ENCODE data around the gene SMYD3. TPM values are rescaled to one million over a fixed set of nuclear protein-coding genes. Genes with fewer than 3 reads are reported as not detected.

Gene SMYD3
- total RNA-seq, 1 donor from 2014 or later: 22.3 TPM

DNA sequence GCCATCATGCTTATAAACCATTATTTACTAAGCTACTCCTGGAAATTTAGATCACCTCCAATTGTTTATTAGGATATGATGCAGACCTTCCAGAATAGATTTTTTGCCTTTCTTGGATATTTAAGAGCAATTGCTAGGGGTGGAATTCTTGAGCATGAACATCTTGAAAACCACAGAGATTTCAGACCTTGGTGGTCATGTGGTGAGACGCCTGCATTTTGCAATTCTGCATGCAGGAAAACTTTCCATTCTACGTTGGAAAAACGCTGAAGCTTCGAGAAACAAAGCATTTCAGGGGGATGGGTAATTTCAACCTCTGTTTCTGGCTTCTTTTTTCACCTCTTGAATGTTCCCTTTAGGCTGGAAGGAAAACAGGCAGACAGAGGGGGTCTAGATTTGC, 756.0 kb downstream of the SMYD3 start:
- H3K27me3 ChIP-seq: no peaks in the 10 kb centered on the region
- H3K9me3 ChIP-seq: no peaks in the 10 kb centered on the region
- no peaks in the 10 kb centered on the region for H3K36me3 ChIP-seq
- no peak overlapping the region for H3K27ac ChIP-seq
- H3K4me3 ChIP-seq: no peak overlapping the region
- H3K4me1 ChIP-seq: no peaks in the 10 kb centered on the region
- no peak for DNase-seq (ENCODE audit: extremely low spot score in 2 of 2)
- intact Hi-C loops (cut with DNase I): no loop called here
- TF ChIP-seq CTCF (IDR thresholded peaks at IDR 0.05) (no peak), POLR2AphosphoS5 (IDR thresholded peaks at IDR 0.05; ENCODE audit: insufficient read depth in 1 of 2, low read depth in 1 of 2) (no peak), POLR2A (IDR thresholded peaks at IDR 0.05) (no peak)

GRCh38 chr1:245750261-245750660, 756.8 kb downstream of the SMYD3 start:
- TF ChIP-seq POLR2A (IDR thresholded peaks at IDR 0.05): no peak
- TF ChIP-seq CTCF (IDR thresholded peaks at IDR 0.05): no peak
- Histone ChIP-seq H3K27me3 (no peaks in the 10 kb centered on the region), H3K4me3 (no peak overlapping the region), H3K27ac (no peak overlapping the region), H3K9me3 (no peaks in the 10 kb centered on the region), H3K36me3 (no peaks in the 10 kb centered on the region), H3K4me1 (no peaks in the 10 kb centered on the region)
- intact Hi-C loops (cut with DNase I): no loop called here
- DNase-seq (ENCODE audit: extremely low spot score in 2 of 2): no peak

DNA sequence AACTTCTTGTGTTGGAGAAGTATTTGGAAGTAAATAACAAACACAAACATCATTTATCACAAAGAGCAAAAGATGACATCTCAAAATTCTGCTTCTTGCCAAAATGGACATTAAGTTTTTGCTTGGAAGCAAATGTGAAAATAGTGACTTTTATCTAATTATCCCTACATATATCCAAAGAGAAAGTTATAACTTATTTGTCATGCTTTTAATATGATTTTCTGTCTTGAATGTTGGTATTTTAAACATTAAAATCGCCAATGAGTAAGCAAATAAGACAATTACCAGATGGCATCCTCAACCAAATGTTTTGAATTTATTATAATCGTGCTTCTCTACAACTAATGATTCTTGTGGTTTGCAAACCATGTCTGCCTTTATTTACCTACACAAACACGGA, 758.0 kb downstream of the SMYD3 start:
- H3K36me3 ChIP-seq: no peaks in the 10 kb centered on the region
- no peaks in the 10 kb centered on the region for H3K9me3 ChIP-seq
- TF ChIP-seq CTCF (IDR thresholded peaks at IDR 0.05): no peak
- TF ChIP-seq POLR2A (IDR thresholded peaks at IDR 0.05): no peak
- no peak for TF ChIP-seq POLR2AphosphoS5 (IDR thresholded peaks at IDR 0.05; ENCODE audit: insufficient read depth in 1 of 2, low read depth in 1 of 2)
- H3K27ac ChIP-seq: no peak overlapping the region
- no peak for DNase-seq (ENCODE audit: extremely low spot score in 2 of 2)
- no peaks in the 10 kb centered on the region for H3K27me3 ChIP-seq
- H3K4me3 ChIP-seq: no peak overlapping the region
- H3K4me1 ChIP-seq: no peaks in the 10 kb centered on the region
- intact Hi-C loops (cut with DNase I): no loop called here

GRCh38 chr1:245748646-245749045, 758.4 kb downstream of the SMYD3 start:
- DNase-seq (ENCODE audit: extremely low spot score in 2 of 2): no peak
- intact Hi-C loops (cut with DNase I): no loop called here
- Histone ChIP-seq H3K9me3 (no peaks in the 10 kb centered on the region), H3K4me3 (no peak overlapping the region), H3K4me1 (no peaks in the 10 kb centered on the region), H3K27me3 (no peaks in the 10 kb centered on the region), H3K36me3 (no peaks in the 10 kb centered on the region), H3K27ac (no peak overlapping the region)
- TF ChIP-seq POLR2A (IDR thresholded peaks at IDR 0.05) (no peak), CTCF (IDR thresholded peaks at IDR 0.05) (no peak), POLR2AphosphoS5 (IDR thresholded peaks at IDR 0.05; ENCODE audit: insufficient read depth in 1 of 2, low read depth in 1 of 2) (no peak)

GRCh38 chr1:245748240-245748639, 758.8 kb downstream of the SMYD3 start:
- no peak for DNase-seq (ENCODE audit: extremely low spot score in 2 of 2)
- TF ChIP-seq POLR2A (IDR thresholded peaks at IDR 0.05): no peak
- TF ChIP-seq CTCF (IDR thresholded peaks at IDR 0.05): no peak
- TF ChIP-seq POLR2AphosphoS5 (IDR thresholded peaks at IDR 0.05; ENCODE audit: insufficient read depth in 1 of 2, low read depth in 1 of 2): no peak

More at GRCh38 chr1:245748240-245748639, 758.8 kb downstream of the SMYD3 start:
- Histone ChIP-seq H3K36me3 (no peaks in the 10 kb centered on the region), H3K27me3 (no peaks in the 10 kb centered on the region), H3K9me3 (no peaks in the 10 kb centered on the region), H3K4me1 (peaks cover 2% of the 10 kb centered on the region), H3K27ac (no peak overlapping the region), H3K4me3 (no peak overlapping the region)
- intact Hi-C loops (cut with DNase I): no loop called here
